NT2/D1 (cell line): ENCODE data around the gene RPGRIP1L.

Experiments
- SUZ12 ChIP-seq: IDR thresholded peaks from 2 replicates; pipeline ENCODE4 v1.6.1; 2011; ENCODE audit not compliant: insufficient read length, insufficient read depth; ENCODE audit errors: extremely low read depth
- YY1 ChIP-seq: IDR thresholded peaks from 2 replicates; pipeline ENCODE4 v1.6.1; 2011; ENCODE audit not compliant: insufficient read length, insufficient read depth
- ZNF274 ChIP-seq: IDR thresholded peaks from 2 replicates; pipeline ENCODE4 v1.6.1; 2011; ENCODE audit warnings: mild to moderate bottlenecking, low read depth, low read length

- TF ChIP-seq ZNF274, result no peak
- TF ChIP-seq YY1, result no peak
- TF ChIP-seq SUZ12, result no peak
These were observed 115.5 kb downstream of the RPGRIP1L start for GRCh38 chr16:53588081-53588648.
